Measurements from ENCODE around the gene ZFYVE28. TPM values are rescaled to one million over a fixed set of nuclear protein-coding genes. Genes with fewer than 3 reads are reported as not detected.

The ZFYVE28 gene
- total RNA-seq, 2 donors from 2014 or later = 6.6 to 30.2 TPM

- Histone ChIP-seq H3K36me3 (no peaks in the 10 kb centered on the region), H3K27ac (no peak overlapping the region), H3K4me1 (replicated peaks) (no peaks in the 10 kb centered on the region), H3K27me3 (replicated peaks; ENCODE audit: insufficient read depth) (no peaks in the 10 kb centered on the region), H3K4me3 (no peak overlapping the region), H3K9me3 (no peaks in the 10 kb centered on the region)
- TF ChIP-seq CTCF (IDR thresholded peaks at IDR 0.05) = no peak
- no peak for TF ChIP-seq POLR2AphosphoS5 (IDR thresholded peaks at IDR 0.05)
- TF ChIP-seq POLR2A (IDR thresholded peaks at IDR 0.05) = no peak
- intact Hi-C loops (cut with DNase I) = no loop called here
- DNase-seq (ENCODE audit: low spot score) = no peak
- 88% methylated on average over 9 of the region's 9 CpGs for WGBS
These were observed 22.9 kb downstream of the ZFYVE28 start for GRCh38 chr4:2395584-2395983.

DNA sequence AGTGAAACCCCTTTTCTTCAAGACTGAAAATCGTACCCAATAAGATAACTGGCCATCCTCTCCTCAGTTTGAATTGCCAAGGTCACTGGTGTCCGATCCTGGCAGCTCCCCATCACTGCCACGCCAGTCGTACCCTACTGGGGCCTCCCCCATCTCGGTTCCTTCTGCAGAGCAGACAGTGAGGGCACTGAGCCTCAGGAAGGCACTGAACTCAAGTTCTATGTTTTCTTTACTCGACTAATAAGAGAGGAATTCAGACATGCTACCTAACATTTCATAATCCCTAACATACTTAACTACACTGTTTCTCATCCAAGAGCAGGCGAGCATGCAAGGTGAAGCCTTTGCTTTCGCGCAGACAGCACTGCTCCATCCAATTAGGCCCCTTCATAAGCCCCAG, 23.4 kb downstream of the ZFYVE28 start:
- intact Hi-C loops (cut with DNase I) = no loop called here

DNA sequence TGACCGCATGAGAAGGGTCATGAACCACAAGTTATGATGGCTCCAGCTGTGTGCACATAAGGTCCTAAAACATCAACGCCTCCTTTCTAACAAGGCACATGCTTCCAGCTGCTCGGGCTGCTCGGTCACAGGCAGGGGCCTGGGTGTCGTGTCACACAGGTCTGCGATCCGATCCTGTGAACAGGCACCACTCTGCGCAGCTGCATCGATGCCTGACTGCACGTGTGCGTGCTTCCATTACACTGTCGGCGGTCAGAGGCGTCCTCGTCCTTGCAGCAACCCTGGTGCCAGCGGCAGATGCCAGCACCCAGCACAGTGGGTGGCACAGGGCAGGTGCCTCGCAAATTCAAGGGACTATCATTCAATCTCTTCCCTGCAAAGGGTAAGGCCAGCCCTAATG, 23.9 kb downstream of the ZFYVE28 start:
- Histone ChIP-seq H3K27me3 (replicated peaks; ENCODE audit: insufficient read depth) (no peaks in the 10 kb centered on the region), H3K9me3 (no peaks in the 10 kb centered on the region), H3K27ac (no peak overlapping the region), H3K36me3 (no peaks in the 10 kb centered on the region), H3K4me3 (no peak overlapping the region), H3K4me1 (replicated peaks) (no peaks in the 10 kb centered on the region)
- WGBS = 96% methylated on average over 17 of the region's 17 CpGs
- no peak for TF ChIP-seq POLR2A (IDR thresholded peaks at IDR 0.05)
- no peak for TF ChIP-seq POLR2AphosphoS5 (IDR thresholded peaks at IDR 0.05)
- TF ChIP-seq CTCF (IDR thresholded peaks at IDR 0.05) = no peak
- intact Hi-C loops (cut with DNase I) = no loop called here
- no peak for DNase-seq (ENCODE audit: low spot score)

More for the DNA sequence above, 23.4 kb downstream of the ZFYVE28 start:
- Histone ChIP-seq H3K9me3 (no peaks in the 10 kb centered on the region), H3K27ac (no peak overlapping the region), H3K4me3 (no peak overlapping the region), H3K36me3 (no peaks in the 10 kb centered on the region), H3K27me3 (replicated peaks; ENCODE audit: insufficient read depth) (no peaks in the 10 kb centered on the region), H3K4me1 (replicated peaks) (no peaks in the 10 kb centered on the region)
- 85% methylated on average over 9 of the region's 9 CpGs for WGBS
- DNase-seq (ENCODE audit: low spot score) = no peak
- TF ChIP-seq POLR2A (IDR thresholded peaks at IDR 0.05) (no peak), CTCF (IDR thresholded peaks at IDR 0.05) (no peak), POLR2AphosphoS5 (IDR thresholded peaks at IDR 0.05) (no peak)

GRCh38 chr4:2393353-2394270, 24.8 kb downstream of the ZFYVE28 start:
- H3K36me3 ChIP-seq = no peaks in the 10 kb centered on the region
- TF ChIP-seq POLR2AphosphoS5 (IDR thresholded peaks at IDR 0.05) = no peak
- TF ChIP-seq CTCF (IDR thresholded peaks at IDR 0.05) = peak in 1 of 4 experiments; percentile 10
- no peaks in the 10 kb centered on the region for H3K9me3 ChIP-seq
- DNase-seq (ENCODE audit: low spot score) = peak; percentile 25
- no peak overlapping the region for H3K4me3 ChIP-seq
- no peaks in the 10 kb centered on the region for H3K27me3 ChIP-seq (replicated peaks; ENCODE audit: insufficient read depth)
- intact Hi-C loops (cut with DNase I) = no loop called here
- 19% methylated on average over 28 of the region's 28 CpGs for WGBS
- no peaks in the 10 kb centered on the region for H3K4me1 ChIP-seq (replicated peaks)
- H3K27ac ChIP-seq = no peak overlapping the region
